ENCODE measurements around the gene GRHL1.
A peak's percentile ranks its signal among the peaks of the same experiment; 100 is the strongest.
"Not testable (repeated sequence)": the region's sequence is repeated elsewhere in the genome, so short reads cannot be mapped to it uniquely, and the experiment has no call there.

Gene GRHL1

DNA sequence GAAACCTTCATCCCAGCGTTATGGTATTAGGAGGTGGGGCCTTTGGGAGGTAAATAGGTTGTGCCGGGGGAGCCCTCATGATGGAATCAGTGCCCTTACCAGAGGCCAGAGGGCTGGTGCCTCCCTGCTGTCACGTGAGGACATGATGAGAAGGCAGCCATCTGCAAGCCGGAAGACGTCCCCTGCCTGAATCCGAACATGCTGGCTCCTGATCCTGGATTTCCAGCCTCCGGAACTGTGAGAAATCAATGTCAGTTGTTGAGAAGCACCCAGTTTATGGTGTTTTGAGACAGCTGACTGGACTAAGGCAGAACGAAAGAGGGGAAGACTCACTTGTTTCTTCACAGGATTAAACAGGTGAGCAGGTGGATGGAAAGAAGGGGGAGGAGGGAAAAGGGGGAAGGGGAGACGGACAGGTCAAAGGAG, 78.8 kb downstream of the GRHL1 start:
- no peak for DNase-seq

DNA sequence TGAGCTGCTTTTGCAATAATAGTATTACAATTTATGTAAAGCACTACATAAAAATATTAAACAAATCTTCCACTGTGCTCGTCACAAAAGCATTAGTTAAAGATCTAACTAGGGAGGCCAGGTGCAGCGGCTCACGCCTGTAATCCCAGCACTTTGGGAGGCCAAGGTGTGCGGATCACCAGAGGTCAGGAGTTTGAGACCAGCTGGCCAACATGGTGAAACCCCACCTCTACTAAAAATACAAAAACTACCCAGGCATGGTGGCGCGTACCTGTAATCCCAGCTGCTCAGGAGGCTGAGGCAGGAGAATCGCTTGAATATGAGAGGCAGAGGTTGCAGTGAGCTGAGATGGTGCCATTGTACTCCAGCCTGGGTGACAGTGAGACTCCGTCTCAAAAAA, 79.3 kb downstream of the GRHL1 start:
- not testable (repeated sequence) for DNase-seq

DNA sequence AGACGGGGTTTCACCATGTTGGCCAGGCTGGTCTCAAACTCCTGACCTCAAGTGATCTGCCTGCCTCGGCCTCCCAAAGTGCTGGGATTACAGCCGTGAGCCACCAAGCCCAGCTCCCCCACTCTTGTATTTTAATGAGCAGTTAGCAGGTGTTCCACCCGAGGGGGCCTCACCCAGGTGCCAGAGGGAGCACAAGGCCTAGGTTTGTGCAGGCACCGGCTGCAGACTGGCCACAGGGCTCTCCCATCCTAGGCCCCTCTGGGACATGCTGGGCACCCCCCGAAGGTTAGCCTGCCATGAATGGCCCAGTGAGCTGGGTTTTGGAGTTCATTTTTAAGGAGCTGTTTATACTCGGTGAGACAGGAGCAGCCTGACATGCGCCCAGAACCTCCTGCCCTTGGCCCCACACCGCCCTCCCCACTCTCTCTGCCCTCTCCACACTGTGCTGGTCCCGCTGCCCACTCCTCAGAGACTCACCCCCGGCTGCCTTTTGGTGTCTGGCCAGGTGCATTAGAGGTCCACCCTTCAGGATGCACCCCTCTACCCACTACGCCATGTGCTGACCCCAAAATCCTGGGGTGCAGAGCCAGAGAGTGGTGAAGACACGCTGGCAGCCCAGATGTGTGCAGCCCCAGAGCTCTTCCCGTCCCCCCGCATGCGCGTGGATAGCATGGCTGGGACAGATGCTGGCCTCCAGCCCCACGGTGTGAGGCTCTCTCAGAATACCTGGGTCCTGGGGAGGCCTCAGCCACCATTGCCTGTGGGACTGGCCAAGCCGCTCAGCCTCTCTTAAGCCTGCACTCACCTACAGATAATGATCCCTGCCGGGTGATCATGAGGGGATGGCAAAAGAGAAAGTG, 80.6 kb downstream of the GRHL1 start:
- DNase-seq = no peak

DNA sequence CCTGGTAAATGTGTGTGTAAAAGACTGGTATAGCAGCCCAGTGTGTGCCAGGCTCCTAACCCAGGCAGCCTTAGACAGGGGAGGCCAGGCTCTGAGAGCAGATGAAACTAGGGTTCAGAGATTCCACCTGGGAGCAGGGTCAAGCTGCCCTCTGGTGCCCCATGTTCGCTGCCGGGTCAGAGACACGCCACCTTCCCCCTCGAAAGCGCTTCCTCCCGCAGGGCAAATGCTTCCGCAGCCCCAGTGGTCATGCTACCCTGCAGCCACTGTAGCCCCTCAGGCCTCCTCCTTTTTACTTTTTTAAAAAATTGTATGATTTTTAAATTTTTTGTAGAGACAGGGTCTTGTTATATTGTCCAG, 81.2 kb downstream of the GRHL1 start:
- no peak for DNase-seq

DNA sequence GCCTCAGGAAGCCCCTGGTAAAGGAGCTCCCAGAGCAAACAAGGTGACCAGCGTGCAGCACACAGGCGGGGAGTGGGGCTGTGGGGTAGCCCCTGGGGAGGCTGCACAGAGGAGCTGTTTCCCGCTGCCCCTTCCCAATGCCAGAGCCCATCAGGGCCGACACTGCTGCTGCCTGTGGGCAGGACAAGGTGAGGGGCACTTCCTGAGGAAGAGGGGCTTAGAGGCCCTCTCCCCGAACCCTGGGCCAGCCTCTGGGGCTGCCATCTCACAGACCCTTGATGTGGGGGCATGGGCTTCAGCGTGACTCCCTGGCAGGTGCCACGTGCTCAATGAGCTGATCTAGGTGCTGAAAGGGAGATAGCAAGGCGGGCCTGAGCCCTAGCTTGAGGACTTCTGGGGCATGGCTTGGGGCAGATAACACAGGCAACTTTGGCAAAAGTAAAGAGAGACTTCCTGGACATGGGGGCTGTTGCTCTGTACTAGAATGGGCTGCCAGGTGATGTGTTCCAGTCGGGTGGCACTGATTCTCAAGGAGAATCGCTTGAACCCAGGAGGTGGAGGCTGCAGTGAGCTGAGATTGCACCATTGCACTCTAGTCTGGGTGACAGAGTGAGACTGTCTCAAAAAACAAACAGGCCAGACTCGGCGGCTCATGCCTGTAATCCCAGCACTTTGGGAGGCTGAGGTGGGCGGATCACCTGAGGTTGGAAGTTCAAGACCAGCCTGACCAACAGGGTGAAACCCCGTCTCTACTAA, 81.9 kb downstream of the GRHL1 start:
- DNase-seq = no peak

DNA sequence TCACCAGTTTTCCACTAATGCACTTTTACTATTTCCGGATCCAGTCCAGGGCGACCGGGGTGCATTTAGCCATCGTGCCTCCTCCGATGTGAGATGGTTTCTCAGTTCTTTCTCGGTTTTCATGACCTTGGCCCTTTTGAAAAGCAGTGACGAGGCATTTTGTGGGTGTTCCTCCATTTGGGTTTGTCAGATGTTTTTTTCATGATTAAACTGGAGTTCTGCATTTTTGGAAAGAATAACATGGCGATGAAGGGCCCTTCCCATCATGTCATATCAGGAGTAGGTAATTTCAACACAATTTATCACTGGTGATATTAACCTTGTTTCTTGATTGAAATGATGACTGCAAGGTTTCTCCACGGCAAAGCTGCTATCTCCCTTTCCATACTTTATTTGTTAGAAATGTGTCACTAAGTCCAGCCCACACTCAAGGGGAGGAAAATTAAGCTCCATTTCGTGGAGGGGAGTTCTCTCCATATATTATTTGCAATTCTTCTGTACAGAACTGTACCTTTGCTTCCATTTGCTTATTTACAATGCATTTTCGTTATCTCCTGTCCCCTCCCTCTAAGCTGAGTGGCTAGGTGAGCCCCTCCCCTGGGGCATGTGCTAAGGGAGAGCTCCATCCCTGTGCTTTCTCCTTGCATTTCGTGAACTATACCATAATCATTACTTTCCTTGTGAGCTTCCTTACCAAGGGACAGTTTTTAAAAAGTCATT, 83.0 kb downstream of the GRHL1 start:
- no peak for DNase-seq

DNA sequence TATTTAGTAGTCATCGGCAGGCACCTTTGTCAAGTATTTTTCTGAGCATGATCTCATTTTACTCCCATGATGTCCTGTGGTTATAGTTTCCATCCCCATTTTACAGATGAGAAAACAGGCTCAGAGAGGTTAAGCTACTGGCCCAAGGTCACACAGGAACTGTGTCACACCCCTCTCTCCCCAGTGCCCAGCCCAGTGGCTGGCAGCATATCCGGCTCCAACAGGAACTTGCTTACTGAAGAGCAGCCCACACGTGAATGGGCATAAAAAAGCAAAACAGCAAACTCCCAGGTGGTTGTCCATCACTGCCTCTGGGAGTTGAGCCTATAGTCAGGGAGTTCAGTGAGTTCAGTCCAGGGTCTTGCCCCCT, 83.5 kb downstream of the GRHL1 start:
- DNase-seq = no peak

DNA sequence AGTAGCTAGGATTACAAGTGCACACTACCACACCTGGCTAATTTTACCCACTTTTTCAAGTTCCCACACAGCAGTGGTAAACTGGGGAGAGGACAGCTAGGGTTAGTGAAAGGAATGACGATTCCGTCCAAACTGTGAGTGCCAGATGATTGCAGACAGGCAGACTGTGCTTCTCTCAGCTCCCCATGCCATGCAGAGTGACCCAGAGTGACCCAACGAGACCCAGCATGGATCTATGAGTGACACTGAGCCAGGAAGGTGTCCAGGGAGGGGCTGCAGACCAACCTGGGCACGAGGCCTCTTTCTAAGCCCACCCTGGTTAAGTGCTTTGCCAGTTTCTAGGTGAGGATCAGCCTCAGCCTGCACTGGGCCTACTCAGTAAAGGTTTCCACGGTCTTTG, 84.1 kb downstream of the GRHL1 start:
- DNase-seq = no peak

DNA sequence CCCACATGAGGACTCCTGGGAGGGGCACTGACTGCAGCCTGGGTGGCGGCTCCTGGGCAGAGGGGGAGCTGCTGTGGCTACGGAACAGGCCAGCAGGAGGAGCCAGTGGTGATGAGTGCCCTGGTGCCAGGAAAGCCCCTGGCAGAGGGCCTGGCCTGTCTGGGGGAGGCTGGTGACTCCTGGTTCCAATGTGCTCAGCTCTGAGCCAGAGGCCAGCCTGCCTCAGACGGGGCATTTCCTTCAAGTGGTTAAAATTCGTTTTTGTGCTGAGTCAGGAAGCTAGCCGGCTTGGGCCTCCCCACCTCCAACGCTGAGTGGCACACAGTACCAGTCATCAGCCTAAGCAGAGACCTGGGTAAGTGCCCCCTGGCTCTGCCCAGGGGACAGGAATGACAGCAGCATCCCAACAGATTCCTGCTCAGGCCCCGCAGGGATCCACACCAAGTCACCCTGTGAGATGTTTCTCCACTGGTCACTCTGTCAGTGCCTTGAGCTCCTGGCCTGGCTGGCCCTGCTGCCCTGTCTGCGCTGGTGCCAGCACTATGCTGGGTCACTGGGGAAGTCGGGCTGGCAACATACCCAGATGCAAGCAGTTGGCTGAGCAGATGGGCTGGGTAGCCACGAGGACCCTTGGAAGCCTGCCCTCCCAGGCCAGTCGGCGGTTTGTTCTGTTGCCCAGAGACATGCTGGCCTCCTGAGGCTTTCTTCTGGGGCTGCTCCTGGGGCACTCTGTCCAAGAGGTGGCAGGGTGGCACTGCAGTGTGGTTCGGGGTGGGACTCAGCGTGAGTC, 84.8 kb downstream of the GRHL1 start:
- DNase-seq = peak; percentile 85

- no peak for DNase-seq
These were observed 86.6 kb downstream of the GRHL1 start for GRCh38 chr2:10038123-10038522.

- no peak for DNase-seq
These were observed 87.2 kb downstream of the GRHL1 start for GRCh38 chr2:10038716-10039115.

GRCh38 chr2:10039658-10040410, 88.3 kb downstream of the GRHL1 start:
- DNase-seq = peak; percentile 77

DNA sequence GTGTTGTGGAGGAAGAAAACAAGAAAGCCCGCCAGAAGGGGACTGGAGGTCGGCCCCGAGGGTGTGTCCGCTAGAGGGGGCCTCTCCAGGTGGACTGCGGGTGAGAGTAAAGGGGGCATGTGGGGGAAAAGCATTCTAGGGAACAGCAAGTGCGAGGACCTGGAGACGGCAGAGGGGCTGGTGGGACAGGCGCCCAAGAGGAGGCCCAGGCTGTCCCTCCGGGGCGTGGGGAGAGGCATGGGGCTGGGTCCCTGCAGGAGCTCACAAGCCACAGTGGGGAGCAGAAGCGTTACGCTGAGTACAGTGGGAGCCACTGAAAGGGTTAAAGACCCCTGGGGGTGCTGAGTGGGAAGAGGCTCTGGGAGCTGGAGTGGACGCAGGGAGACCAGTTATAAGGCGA, 90.2 kb downstream of the GRHL1 start:
- no peak for DNase-seq

GRCh38 chr2:10042301-10043161, 91.0 kb downstream of the GRHL1 start:
- DNase-seq = peak; percentile 25

DNA sequence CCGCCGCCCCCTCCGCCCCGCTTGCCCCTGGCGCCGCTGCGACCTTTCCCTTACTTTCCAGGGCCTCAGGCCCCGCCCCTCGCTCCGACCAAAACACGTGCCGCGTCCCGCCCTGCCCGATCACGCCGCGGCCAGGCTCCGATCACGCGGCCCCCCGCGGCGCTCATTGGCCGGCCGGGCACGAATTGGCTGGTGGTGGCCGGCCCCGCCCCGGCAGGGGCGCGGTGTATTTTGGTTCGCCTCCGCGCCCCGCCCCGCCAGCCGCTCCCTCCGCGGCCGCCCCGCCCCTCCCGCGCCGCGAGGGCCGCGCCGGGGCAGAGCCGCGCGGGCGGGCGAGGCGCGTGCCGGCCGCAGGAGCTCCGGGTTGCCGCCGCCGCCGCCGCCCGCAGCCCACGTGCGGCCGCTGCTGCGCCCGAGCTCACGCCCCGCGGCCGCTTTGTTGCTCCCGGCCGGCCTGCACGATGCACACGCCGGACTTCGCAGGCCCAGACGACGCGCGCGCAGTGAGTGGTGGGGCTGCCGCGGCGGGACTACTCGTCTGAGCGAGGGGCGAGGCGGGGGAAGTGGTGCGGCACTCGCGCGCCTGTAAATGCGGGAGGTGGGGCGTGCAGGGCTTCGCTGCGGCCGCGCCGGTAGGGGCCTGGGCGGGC, 91.9 kb downstream of the GRHL1 start, which contains the start of gene KLF11:
Gene KLF11, plus strand, starts transcription at position 295 of the 650 bp plus-strand sequence. Its CDS starts 167 bp downstream, at position 462.
- DNase-seq = peak; percentile 75

DNA sequence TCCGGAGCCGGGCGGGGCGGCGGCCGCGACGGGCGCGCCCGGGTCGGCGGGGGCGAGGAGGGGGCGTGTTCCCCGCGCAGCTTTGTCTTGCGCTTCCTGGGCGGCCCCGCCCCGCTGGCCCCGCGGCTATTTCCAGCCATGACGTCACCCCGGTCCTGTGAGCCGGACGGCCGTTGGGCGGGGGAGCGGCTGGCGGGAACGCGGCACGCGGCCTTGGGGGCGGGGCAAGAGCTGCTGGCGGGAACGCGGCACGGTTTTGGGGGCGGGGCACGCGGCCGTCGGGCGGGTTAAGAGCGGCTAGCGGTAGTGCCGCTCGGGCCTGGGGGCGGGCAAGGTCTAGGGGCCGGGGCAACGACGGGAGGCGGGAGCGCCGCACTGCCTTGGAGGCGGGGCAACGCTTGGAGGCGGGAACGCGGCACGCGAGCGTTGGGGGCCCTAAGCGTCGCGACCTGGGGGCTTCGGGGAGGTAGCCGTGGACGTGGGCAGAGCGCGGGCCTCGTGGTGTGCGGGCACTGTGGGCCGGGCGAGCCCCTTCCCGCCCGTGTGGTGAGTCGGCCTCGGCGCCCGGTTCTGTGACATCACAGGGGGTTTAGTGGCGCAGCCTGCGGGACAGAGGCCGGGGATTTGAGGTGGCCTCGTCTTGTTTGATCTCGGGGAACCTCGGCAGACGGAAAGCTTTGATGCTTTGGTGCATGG, 92.6 kb downstream of the GRHL1 start:
- DNase-seq = peak; percentile 83

GRCh38 chr2:10045561-10046355, 94.3 kb downstream of the GRHL1 start:
- no peak for DNase-seq

DNA sequence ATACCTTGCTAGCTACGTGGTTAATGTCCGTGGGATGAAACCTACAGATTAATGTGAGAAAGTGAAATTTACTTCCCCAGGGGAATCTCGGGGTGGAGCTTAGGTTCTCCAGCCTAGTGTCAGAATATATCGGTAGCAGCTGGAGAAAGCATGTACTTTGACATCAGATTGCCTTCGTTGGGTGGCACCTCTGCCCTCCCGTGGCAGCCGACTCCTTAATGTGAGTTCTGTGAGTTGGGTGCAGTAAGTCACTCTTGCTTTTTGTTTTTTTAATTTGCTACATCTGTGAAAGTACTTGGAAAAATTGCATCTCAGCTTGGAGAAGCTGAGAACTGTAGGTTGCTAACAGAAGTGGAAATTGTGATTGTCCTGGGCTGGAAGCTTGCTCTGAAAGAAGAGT, 95.4 kb downstream of the GRHL1 start:
- DNase-seq = no peak
